HG03354 (cell line): Measurements from ENCODE around the gene ZNF740.

ENCODE experiments used
- ATAC-seq: cut with Tn5 transposase; IDR thresholded peaks from one replicate; pipeline ENCODE4 v1.9.1; 2021; ENCODE audit warnings: mild to moderate bottlenecking; ENCODE audit not compliant: unreplicated experiment, poor library complexity, severe bottlenecking

Gene ZNF740

DNA sequence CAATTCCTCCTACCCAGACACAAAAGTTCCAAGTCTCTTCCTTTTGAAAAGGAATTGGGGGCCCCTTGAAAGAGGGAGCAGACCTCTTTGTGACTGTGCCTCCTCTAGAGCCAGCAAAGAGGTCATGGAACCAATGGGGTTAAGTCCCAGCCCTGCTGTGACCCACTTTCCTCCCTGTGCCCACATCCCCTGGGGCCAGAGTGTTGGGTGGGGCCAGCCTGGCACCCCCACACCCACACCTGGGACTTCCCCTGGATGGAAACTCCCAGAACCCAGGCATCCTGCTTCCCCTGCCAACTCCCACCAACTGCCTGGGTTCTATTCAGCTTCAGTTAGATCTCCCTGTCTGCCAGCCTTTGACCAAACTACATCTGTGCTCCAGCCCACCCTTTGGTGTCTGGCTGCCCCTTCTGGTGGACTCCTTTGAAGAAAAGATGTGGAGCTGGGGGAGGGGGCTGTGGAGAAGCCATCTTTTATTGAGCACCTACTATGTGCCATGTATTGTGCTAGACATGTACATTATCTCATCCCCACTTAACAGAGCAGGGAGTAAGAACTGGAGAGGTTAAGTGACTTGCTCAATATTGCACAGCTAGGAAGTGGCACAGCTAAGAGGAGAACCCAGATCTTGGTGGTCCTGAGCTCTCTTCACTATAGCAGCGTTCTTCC is 56.1 kb downstream of the ZNF740 start:
- ATAC-seq = no peak

DNA sequence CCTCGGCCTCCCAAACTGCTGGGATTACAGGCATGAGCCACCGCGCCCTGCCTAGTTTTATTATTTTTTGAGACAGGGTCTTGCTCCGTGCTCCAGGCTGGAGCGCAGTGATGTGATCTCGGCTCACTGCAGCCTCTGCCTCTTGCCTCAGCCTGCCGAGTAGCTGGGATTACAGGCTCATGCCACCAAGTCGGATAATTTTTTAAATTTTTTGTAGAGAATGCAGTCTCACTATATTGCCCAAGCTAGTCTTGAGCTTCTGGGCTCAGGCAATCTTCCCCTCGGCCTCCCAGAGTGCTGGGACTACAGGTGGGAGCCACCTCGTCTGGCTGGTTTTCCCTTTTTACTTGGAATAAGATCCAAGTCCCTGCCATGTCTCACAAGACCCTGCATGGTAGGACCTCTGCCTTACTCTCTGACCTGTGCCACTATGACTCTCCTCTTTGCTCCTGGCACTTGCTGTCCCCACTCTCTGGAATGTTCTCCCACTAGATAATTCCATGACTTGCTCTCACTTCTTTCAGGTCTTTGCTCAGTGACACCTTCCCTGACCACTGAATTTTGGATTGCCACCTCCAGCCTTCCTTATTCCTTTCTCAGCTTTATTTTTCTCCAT is 59.2 kb downstream of the ZNF740 start:
- no peak for ATAC-seq

DNA sequence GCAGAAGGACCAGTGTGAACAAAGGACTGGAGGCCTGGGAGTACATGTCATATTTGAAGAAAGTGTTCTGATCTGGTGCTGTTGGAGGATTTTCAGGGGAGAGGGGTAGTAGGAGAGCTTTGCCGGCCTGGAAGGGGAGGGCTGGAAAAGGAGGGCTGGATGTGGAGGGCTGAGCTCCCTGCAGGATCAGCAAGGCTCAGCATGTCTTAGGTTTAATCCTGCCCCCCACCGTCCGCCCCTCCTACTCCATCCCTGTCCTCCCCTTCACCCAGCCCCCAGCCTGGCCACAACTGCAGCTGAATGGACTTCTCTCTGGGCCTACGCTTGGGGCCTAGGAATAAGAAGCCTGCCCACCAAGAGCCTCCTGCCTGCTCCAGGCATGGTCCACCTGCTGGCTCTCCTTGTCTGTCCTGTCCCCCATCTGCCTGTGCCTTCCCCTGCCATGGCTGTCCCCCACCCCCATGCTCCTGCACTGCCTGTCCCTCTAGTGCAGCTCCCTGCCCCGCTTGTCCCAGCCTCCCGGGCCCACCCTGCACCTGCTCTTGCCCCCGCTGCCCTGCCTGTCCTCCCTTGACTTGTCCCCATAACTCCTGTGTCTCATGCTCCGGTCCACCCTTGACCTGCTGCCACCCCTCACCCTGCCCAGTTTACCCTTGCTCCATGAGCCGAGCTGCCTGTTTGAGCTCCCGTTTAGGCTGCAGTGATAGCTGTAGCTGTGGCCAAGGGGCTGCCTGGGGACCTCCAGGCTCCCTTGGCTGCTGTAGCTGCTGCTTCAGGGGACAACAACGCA is 61.3 kb downstream of the ZNF740 start:
- no peak for ATAC-seq

GRCh38 chr12:53244337-53244736 is 63.8 kb downstream of the ZNF740 start:
- no peak for ATAC-seq
